EL (cell line): Measurements from ENCODE around the gene RGPD8.
"Not testable (repeated sequence)": the region's sequence is repeated elsewhere in the genome, so short reads cannot be mapped to it uniquely, and the experiment has no call there.

ENCODE experiments used
- DNase-seq: peaks from one replicate; pipeline ENCODE4 v3.0.0-alpha.2; 2016

The RGPD8 gene

DNA sequence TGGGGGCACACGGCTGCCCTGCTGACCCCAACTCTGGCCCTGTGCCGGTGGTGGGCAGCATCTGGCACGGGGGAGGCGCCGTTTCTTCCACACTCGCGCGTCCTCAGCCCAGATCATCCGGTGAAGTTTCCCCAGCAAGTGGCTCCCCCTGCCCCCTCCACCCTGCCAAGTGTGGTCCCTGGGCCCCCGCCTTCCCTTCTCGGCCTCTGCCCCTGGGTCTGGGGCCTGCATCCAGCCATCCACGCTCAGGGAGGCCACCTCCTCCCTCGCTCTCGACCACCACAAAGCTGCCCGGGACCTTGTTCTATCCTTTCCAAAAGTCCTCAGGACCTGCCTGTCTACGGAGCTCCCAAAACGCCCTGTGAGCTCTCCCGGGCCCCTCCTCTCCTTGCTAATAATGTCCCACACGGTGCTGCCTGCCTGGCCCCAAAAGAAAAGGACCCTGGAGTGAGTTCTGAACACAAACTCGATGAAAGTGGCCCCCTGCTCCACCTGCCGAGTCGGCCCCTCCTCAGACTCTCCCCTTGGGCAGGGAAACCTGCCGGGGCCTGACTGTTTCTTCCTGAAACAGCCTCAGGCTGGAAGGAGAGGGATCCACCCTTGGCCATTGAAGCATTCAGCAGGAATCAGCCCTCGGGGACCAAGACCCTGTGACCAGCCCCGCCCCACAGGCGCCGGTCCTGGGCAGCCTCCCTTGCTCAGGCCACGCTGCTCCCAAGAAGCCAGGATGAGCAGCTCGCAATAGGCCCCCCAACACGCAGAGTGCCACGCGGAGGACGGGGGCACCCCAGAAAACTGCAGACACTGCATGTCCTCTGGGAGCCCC, 1.7 kb upstream of the RGPD8 start:
- DNase-seq: not testable (repeated sequence)

DNA sequence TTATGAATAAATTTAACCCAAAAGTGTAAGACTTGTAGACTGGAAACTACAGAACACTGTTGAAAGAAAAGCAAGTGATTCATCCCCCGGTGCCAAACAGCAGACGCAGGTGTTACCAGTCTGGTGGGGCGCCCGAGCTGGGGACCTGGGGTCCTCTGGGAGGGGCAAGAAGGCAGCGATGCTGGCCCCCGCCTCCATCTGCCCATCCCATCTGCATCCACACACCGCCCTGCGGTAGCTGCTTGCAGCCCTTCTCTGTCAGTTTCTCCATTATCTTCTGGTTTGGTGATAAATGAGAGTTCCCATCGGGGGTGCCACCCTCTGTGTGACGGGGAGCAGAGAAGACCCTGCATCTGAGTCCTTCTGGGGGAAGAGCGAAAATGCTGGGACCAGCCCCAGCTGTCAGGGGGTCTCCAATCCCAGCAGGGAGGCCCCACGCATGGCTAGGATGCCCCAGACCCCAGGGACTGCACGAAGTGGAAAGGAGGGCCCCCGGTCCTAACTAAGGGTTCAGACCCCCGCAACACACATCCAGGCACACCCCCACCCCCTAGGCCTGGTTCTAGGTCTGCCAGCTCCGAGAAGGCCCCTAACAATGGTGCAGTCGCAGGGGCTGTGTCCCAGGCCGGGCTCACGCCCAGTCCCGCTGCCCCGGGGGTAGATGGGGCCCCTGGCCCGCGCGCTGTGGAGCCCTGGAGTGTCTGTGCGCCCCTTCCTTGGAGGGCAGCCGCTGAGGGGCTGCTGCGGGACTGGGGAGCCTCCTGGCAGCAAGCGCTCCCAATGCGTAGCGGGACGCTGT, 686 bp upstream of the RGPD8 start:
- DNase-seq: no peak

DNA sequence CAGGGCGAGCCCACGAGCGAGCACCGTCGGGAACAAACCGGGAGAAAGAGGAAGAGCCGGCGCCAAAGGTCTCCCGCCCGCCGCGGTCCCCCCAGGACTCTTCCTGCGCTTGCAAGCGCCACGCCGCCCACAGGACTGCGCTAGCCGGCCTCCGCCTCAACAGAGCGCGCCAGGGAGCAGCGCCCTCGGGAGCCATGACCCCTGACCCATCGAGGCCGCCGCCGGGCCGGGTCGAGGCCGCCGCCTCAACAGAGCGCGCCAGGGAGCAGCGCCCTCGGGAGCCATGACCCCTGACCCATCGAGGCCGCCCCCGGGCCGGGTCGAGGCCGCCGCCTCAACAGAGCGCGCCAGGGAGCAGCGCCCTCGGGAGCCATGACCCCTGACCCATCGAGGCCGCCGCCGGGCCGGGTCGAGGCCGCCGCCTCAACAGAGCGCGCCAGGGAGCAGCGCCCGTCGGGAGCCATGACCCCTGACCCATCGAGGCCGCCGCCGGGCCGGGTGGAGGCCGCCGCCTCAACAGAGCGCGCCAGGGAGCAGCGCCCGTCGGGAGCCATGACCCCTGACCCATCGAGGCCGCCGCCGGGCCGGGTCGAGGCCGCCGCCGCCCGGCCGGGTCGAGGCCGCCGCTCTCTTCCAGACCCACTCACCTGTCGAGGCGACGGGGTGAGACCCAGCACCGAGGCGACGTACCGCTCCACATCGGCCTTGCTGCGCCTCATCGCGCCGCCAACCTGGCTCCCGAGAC, 538 bp downstream of the RGPD8 start:
- DNase-seq: not testable (repeated sequence)

DNA sequence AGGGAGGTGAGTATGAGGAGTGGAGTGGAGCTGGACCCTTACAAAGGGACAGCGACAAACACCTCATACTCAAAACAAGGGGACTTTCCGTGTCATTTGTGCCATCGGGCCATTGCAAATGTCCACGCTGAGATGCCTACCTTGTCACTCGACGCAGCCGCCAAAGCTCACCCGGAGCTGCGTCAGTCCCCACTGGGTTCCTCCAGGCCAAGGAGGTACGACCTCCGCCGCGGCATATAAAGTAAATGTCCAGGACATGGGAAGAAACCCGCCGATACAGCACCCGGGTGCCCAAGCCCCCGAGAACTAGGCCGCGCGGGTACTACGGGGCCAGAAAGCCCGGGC, 1.1 kb downstream of the RGPD8 start:
- not testable (repeated sequence) for DNase-seq

DNA sequence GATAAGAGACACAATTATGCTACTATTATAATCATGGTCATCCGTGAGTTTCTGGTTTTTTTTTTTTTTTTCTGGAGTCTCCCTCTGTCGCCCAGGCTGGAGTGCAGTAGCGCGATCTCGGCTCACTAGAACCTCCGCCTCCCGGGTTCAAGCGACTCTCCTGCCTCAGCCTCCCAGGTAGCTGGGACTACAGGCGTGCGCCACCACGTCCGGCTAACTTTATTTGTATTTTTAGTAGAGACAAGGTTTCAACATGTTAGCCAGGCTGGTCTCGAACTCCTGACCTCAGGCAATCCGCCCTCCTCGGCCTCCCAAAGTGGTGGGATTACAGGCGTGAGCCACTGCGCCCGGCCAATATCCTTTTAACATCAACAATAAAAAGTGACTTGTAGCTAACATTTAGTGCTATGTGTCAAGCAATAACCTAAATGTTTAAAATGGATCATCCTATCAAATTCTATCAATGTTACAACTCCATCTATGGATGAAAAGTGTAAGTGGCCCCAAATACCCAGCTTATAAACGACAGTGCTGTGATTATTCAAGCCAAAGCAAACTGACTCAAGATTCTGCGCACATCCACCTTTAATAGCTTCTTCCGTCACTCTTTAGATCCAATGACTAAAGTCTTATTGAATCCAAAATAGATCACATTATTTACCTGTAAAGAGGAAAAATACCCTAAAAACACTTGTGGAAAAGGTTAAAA, 1.7 kb downstream of the RGPD8 start:
- DNase-seq: not testable (repeated sequence)

DNA sequence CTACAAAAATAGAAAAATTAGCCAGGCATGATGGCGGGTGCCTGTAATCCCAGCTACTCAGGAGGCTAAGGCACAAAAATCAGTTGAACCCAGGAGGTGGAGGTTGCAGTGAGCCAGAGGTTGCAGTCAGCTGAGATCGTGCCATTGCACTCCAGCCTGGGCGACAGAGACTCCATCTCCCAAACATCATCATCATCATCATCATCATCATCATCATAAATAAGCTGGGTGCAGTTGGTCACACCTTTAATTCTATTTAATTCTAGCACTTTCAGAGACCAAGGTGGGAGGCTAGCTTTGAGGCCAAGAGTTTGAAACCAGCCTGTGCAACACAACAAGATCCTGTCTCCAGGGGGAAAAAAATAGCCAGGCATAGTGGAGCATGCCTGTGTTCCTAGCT, 8.9 kb downstream of the RGPD8 start:
- not testable (repeated sequence) for DNase-seq

DNA sequence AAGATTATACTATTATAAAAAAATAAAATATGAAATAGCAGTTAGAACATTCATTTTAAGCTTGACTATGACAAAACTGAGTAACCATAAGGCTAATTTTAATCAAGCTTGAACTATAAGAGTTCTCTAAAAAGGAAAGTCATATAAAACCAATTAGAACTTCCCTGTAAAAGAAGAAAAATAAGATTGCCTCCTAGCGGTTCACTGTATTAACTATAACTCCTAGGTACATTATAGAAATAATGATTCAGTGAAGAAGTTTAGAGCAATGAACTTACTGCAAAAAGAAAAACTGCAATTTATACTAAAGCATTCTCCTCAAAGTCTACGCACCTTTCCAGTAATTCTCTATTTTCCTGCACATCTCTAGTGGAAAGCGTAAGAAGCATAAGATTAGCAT, 16.6 kb downstream of the RGPD8 start:
- not testable (repeated sequence) for DNase-seq

DNA sequence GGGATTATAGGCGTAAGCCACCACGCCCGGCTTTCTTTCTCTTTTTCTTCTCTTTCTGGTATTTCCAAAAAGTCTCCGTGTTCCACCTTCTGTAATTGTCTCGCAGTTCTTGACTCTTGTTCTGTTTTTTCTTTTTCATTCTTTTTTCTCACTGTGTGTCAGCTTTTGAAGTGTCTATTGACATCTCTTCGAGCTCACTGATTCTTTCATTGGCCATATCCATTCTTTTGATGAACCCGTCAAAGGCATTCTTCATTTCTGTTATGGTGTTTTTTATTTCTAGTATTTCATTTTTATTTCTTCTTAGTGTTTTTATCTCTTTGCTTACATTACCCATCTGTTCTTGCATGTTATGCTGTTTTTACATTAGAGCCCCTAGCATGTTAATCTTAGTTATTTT, 73.4 kb downstream of the RGPD8 start:
- DNase-seq: not testable (repeated sequence)

DNA sequence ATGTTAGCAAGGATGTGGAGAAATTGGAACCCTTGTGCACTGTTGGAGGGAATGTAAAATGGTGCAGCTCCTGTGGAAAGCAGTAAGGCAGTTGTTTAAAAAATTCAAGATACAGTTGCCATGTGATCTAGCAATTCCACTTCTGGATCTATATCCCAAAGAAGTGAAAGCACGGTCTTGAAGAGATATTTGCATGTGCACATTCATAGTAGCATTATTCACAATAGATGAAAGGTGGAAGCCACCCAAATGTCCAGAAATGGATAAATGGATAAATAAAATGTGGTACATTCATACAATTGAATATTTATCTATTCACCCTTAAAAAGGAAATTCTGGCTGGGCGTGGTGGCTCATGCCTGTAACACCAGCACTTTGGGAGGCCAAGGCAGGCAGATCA, 79.1 kb downstream of the RGPD8 start:
- DNase-seq: not testable (repeated sequence)

DNA sequence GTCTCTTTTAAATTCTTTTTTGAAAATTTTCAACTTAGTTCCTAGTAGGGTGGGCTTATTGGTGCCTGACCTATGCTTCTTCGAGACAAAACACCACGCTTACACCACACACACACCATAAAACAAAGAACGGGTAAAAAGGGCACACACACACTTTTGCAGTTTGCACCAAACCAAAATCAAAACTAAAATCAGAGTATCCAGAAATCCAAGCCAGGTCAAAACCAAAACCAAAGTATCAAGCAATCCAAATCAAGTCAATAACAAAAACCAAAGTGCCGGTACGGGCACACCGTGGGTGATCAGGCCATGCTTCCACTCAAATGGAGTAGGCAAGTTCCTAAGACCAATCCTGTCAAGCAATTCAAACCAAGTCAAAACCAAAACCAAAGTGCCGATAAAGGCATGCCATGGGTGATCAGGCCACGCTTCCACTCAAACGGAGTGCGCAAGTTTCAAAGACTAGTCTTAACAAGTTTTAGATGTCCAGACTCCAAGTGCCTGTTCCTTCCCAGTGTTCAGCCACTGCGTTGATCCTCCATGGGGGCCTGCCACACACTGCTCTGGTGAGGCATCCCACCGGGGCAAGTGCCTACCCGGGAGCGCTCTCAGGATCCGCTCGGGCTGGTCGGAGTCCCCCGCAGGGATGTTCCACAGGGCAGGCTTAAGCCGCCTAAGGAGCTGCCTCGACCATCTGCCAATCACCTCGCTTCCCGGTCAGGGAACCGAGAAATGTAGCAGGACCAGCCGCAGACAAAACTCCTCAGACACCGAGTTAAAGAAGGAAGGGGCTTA, 80.4 kb downstream of the RGPD8 start:
- DNase-seq: not testable (repeated sequence)

DNA sequence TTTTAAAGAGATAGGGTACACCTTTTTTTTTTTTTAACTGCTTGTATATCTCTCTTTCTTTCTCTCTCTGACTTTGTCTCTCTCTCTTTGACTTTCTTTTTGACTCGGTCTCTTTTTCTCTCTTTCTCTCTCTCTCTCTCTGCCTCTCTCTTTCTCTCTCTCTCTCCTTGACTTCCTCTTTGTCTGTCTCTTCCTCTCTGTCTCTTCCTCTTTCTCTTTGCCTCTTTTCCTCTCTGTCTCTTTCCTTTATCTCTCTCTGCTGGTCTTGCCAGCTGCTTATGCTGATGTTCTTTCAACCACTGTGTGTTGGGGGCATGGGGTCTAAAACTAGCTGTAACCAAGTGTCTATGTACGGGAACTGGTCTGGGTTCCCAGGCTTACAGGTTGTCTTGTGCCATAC, 81.2 kb downstream of the RGPD8 start:
- DNase-seq: not testable (repeated sequence)

DNA sequence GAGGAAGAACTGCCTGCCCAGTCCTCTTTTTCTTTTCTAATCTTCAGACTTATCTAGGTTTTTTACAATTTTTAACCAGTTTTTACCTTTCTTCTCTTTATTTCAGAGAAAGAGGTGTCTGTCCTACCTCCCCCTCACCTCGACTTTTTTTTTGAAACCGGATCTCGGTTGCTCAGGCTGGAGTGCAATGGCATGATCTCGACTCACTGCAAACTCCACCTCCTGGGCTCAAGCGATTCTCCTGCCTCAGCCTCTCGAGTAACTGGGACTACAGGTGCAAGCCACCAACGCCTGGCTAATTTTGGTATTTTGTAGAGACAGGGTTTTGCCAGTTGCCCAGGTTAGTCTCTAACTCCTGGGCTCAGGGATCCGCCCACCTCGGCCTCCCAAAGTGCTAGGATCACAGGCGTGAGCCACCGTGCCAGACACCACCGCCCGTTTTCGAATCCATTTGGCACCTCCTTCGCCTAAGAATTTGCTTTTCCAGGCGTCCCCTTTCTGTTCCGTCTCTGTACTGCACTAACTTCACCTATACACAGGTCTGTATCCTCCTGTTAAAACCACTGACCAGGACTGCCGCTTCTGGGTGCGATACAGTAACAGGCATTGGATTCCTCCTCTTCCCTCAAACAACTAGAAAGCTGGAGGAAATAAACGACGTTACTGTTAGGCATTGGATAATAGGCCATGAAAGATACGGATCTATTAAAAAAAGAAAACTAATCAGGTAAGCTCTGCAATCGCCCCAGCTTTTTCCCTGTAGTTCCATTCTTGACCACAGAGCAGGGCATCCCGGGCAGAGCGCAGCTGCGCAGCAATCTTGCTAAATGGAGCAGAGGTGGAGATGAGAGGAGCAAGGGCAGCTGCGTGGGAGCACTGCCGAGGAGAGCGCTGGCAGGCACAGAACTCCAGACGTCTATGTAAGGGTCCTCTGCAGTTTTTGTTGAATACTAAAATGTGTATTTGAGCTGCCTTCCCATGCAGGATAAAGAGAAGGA, 88.1 kb downstream of the RGPD8 start:
- no peak for DNase-seq

DNA sequence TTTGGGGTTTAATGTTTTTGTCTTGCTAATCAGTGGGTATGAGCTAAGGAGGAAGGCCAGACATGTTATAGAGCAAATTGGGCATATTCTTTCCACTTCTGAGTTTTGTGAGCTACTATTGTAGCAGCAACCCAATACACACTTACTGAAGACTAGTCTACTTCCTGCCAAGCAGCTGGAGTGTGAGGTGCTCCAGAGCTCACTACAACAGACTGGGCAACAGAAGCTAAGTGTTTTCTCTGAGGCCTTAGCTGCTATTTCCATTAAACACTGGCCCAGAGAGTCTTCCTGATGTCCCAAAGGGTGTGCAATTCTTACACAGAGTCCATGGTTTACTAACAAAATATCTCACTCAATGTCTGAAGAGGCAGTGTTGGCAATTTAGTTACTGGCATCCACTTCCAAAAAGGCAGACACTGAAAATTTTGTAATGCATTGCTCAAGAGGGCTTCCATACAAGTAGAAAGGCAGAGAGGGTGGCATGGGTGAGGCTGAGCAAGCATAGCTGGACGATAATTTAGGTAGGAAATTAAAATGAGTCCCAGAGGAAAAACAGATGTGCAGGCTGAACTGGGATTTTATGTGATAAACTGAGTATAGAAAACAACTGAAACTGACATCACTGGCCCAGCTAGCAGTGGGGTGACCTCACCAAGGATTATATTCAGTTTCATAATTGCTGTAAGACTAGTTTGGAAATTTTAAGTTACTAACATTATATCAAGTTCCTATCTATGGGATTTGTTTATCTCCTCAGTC, 89.4 kb downstream of the RGPD8 start:
- no peak for DNase-seq

DNA sequence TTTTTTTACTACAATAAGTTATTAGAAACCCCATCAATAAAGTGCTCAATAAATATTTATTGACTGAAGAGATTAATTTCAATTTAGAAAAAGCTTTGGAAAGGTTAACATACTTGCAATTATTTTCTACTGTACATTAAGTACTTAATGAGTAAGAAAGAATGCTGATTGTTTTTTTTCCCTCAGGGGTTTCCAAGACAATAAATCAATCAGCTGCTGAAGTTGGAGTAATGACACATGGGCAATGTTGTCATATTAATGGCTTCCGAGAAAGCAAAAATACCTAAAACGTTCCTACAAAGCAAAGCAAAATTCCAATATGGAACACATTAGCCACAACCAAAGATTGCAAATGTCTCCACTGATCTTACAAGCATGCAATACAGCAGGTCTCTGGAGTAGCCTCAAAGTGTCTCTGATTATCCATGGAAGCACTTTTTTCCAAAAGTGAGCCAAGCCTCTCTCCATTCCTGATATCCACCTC, 91.3 kb downstream of the RGPD8 start:
- no peak for DNase-seq

DNA sequence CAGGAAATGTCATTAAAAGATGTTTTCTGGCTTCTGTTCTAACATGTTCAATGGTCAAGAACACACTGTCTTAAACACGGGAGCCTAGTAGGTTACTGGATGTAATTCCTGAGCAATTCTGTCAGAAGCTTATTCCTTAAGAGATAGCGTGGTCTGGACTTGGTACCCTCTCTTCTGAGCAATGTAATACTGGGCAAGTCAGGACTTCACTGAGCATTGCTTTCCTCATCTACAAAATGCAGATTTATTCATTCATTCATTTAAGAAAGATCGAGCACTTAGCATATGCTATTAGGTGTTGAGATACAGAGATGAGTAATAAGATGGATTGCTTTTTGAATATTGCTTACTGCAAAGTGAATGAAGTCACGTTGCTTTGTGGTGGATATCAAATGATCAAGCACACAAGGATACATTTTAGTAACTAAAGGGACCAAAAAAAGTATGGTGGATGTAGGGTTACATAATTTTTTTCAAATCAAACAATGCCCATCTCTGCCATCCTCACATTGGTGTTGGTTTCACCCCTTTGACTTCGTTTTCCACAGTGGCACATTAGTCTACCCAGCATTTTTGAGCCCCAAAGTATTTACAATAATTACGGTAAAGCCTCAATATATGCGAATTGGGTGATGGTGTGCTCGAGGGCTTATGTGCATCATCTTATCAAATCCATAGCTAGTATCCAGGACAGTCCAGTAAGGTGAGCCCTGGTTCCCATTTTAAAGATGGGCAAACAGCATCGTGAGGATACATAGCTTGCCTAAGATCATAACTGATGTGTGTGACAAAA, 92.8 kb downstream of the RGPD8 start:
- DNase-seq: no peak

DNA sequence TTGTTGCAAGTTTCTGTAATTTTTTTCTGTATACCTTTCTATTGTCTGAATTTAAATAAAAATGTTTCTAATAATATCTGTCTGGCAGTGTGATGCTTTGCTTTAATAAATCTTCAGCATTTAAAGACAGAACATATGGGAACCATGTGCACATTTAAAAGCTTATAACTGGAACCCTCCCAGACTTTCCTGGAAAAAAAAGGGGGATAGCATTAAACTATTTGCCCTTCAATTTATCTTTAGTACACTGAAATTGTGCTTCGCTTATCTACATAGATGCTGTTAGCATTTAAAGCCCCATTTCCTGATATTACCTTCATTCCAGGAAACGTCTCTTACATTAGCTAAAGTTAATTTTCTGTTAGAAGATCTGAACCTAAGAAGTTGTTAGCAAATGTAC, 93.5 kb downstream of the RGPD8 start:
- DNase-seq: no peak

DNA sequence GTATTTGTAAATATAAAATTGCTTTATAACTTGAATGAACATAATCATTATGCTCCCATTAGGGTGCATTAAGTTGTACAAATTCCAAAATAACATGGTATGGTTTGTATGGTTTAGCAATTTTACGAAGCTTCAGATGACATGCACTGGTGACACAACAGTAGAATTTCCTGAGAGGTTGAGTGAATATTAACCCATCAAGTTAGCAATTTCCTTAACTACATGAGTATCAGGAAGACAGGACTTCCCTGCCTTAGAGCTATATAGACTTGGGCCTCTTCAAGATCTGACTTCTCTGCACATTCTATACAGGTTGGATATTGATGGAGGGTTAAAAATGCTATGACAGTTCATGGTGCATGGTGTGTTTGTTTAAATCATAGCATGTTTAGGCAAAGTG, 97.8 kb downstream of the RGPD8 start:
- DNase-seq: no peak

DNA sequence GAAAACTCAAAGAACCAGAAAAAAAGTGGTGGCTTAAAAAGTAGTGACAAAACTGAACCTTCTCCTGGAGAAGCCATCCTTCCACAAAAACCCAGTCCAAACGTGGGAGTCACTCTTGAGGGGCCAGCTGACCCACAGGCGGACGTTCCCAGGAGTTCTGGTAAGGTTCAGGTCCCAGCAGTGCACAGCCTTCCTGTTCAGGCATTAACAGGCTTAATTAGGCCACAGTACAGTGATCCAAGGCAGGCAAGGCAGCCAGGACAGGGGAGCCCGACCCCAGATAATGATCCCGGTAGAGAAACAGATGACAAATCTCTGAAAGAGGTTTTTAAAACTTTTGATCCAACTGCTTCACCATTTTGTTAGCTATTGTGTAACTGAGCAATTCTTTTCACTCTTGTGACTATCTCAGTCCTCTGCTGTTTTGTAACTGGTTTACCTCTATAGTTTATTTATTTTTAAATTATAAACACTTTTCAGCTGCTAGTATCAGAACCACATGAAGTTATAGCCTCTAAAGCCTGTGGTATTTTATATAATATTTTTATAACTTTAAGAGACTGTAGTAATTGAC, 101.2 kb downstream of the RGPD8 start:
- DNase-seq: no peak

DNA sequence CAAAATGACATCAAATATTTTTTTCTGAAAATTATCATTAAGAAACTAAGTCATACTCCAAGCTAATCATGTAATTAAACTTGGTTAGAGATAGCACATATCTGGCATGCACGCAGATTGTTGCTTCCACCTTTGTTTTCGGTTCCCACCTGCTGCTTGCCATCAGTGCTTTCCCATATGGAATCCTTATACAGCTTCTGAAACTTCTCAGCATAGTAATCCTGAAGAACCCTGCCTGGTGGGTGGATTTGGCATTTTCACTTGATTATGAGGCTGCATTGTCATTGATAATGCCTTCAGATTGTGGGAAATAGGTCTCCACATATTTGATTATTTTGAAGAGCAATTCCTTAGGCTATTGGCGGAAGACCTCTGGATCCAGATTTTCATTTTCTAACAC, 110.5 kb downstream of the RGPD8 start:
- no peak for DNase-seq
